ENCODE results near the gene FGF7.
"Not testable (repeated sequence)": the region's sequence is repeated elsewhere in the genome, so short reads cannot be mapped to it uniquely, and the experiment has no call there.

FGF7 gene

GRCh38 chr15:49423021-49423420, at the start of gene FGF7:
TSS of gene FGF7 (plus strand) at chr15:49423242. CDS start at chr15:49424298, 1,056 bp downstream.
- DNase-seq (ENCODE audit: extremely low read depth in 1 of 2, low read depth in 1 of 2), result no peak

- DNase-seq (ENCODE audit: extremely low read depth in 1 of 2, low read depth in 1 of 2), result no peak
Measured at GRCh38 chr15:49379996-49380395, 43.0 kb upstream of the FGF7 start.

- no peak for DNase-seq (ENCODE audit: extremely low read depth in 1 of 2, low read depth in 1 of 2)
Measured at GRCh38 chr15:49380912-49381311, 42.1 kb upstream of the FGF7 start.

GRCh38 chr15:49382394-49382793, 40.6 kb upstream of the FGF7 start:
- DNase-seq (ENCODE audit: extremely low read depth in 1 of 2, low read depth in 1 of 2), result no peak

- DNase-seq (ENCODE audit: extremely low read depth in 1 of 2, low read depth in 1 of 2), result no peak
Measured at GRCh38 chr15:49383266-49383665, 39.8 kb upstream of the FGF7 start.

- DNase-seq (ENCODE audit: extremely low read depth in 1 of 2, low read depth in 1 of 2), result no peak
Measured at GRCh38 chr15:49387471-49387870, 35.6 kb upstream of the FGF7 start.

- not testable (repeated sequence) for DNase-seq (ENCODE audit: extremely low read depth in 1 of 2, low read depth in 1 of 2)
Measured at GRCh38 chr15:49402515-49403296, 20.3 kb upstream of the FGF7 start.

GRCh38 chr15:49406352-49407118, 16.5 kb upstream of the FGF7 start:
- DNase-seq (ENCODE audit: extremely low read depth in 1 of 2, low read depth in 1 of 2), result no peak

GRCh38 chr15:49410641-49411040, 12.4 kb upstream of the FGF7 start:
- no peak for DNase-seq (ENCODE audit: extremely low read depth in 1 of 2, low read depth in 1 of 2)

- DNase-seq (ENCODE audit: extremely low read depth in 1 of 2, low read depth in 1 of 2), result no peak
Measured at GRCh38 chr15:49412797-49413196, 10.2 kb upstream of the FGF7 start.

- DNase-seq (ENCODE audit: extremely low read depth in 1 of 2, low read depth in 1 of 2), result no peak
Measured at GRCh38 chr15:49415149-49415548, 7.9 kb upstream of the FGF7 start.

GRCh38 chr15:49415638-49416037, 7.4 kb upstream of the FGF7 start:
- no peak for DNase-seq (ENCODE audit: extremely low read depth in 1 of 2, low read depth in 1 of 2)

- DNase-seq (ENCODE audit: extremely low read depth in 1 of 2, low read depth in 1 of 2), result no peak
Measured at GRCh38 chr15:49418811-49419210, 4.2 kb upstream of the FGF7 start.

- no peak for DNase-seq (ENCODE audit: extremely low read depth in 1 of 2, low read depth in 1 of 2)
Measured at GRCh38 chr15:49421991-49422390, 1.1 kb upstream of the FGF7 start.

- DNase-seq (ENCODE audit: extremely low read depth in 1 of 2, low read depth in 1 of 2), result no peak
Measured at GRCh38 chr15:49423901-49424550, 984 bp downstream of the FGF7 start.

- DNase-seq (ENCODE audit: extremely low read depth in 1 of 2, low read depth in 1 of 2), result no peak
Measured at GRCh38 chr15:49424954-49425353, 1.9 kb downstream of the FGF7 start.

GRCh38 chr15:49427372-49427771, 4.3 kb downstream of the FGF7 start:
- no peak for DNase-seq (ENCODE audit: extremely low read depth in 1 of 2, low read depth in 1 of 2)

- DNase-seq (ENCODE audit: extremely low read depth in 1 of 2, low read depth in 1 of 2), result no peak
Measured at GRCh38 chr15:49428409-49429095, 5.5 kb downstream of the FGF7 start.

GRCh38 chr15:49430046-49430445, 7.0 kb downstream of the FGF7 start:
- no peak for DNase-seq (ENCODE audit: extremely low read depth in 1 of 2, low read depth in 1 of 2)

GRCh38 chr15:49435174-49435573, 12.1 kb downstream of the FGF7 start:
- no peak for DNase-seq (ENCODE audit: extremely low read depth in 1 of 2, low read depth in 1 of 2)

GRCh38 chr15:49436751-49437150, 13.7 kb downstream of the FGF7 start:
- no peak for DNase-seq (ENCODE audit: extremely low read depth in 1 of 2, low read depth in 1 of 2)
